Ascending aorta (tissue), 2 donors: ENCODE data around the gene RGS8. TPM values are rescaled to one million over a fixed set of nuclear protein-coding genes. Genes with fewer than 3 reads are reported as not detected.

Experiments
- DNase-seq, 2 donors: peaks; one replicate each; pipeline ENCODE4 v3.0.0-alpha.2; 2019; ENCODE audit warnings: low spot score in 2 of 2
- H3K27ac ChIP-seq, 2 donors: fragments of 200-600 bp; sonication (generic); one replicate each; pipeline ENCODE4 v1.5.1; 2016 to 2017; ENCODE audit warnings: mild to moderate bottlenecking in 1 of 2
- H3K27me3 ChIP-seq: fragments of 200-600 bp; sonication (generic); one replicate; pipeline ENCODE4 v1.5.1; 2017
- H3K36me3 ChIP-seq, 2 donors: fragments of 200-600 bp; sonication (generic); one replicate each; pipeline ENCODE4 v1.5.1; 2016
- H3K4me1 ChIP-seq, 2 donors: fragments of 200-600 bp; sonication (generic); one replicate each; pipeline ENCODE4 v1.5.1; 2016 to 2017; ENCODE audit warnings: mild to moderate bottlenecking in 1 of 2
- H3K4me3 ChIP-seq, 2 donors: fragments of 200-600 bp; sonication (generic); one replicate each; pipeline ENCODE4 v1.5.1; 2016 to 2017; ENCODE audit warnings: mild to moderate bottlenecking in 1 of 2
- H3K9me3 ChIP-seq, 2 donors: fragments of 200-600 bp; sonication (generic); one replicate each; pipeline ENCODE4 v1.5.1; 2016
- intact Hi-C: fragments of 100-400 bp; cut with DNase I; formaldehyde crosslinking; loops from one replicate; pipeline ENCODE4 v1.15.1; 2023
- total RNA-seq: library from RNA; depleted of rRNA; stranded (reverse); fragments of >200 nt; gene quantifications from one replicate; pipeline ENCODE4 v1.1.0, GENCODE V29; 2016
- TF ChIP-seq, protein P1 (sequence below), 3 experiments: fragments of 200-600 bp in 2 of 3; fragments of 450-650 bp in 1 of 3; sonication (generic) in 2 of 3; IDR thresholded peaks; one replicate each; pipeline ENCODE4 v1.5.1; 2016 to 2019; ENCODE audit warnings: antibody characterized with exemption in 3 of 3, mild to moderate bottlenecking in 1 of 3, moderate library complexity in 1 of 3

RGS8 gene
- total RNA-seq, 1 donor from 2014 or later = not detected

DNA sequence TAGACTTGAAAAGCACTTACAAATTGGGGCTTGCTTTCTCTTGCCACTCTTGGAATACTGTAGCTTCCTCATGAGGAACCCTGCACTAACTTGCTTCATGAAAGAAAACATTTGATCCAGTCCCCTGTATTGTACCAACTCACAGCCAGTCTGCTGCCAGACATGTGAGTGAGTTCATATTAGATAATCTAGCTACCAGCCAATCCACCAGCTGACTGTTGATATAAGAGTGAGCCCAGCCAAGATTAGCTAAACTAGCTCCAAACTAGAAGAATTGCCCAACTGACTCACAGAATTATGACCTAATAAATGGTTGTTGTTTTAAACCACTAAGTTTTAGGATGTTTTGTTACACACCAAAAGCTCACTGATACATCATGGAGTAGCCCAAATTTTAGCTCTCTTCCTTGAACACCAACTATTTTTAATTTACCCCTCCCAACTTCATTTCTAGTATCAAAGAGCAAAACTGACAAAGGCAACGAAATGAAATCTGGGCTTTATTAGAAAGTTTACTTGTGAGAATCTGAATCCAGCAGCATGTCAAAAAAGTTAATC lies 6.6 kb upstream of the RGS8 start:
- no peaks in the 10 kb centered on the region for H3K27me3 ChIP-seq
- no peak overlapping the region for H3K4me3 ChIP-seq
- TF ChIP-seq, protein P1, sequence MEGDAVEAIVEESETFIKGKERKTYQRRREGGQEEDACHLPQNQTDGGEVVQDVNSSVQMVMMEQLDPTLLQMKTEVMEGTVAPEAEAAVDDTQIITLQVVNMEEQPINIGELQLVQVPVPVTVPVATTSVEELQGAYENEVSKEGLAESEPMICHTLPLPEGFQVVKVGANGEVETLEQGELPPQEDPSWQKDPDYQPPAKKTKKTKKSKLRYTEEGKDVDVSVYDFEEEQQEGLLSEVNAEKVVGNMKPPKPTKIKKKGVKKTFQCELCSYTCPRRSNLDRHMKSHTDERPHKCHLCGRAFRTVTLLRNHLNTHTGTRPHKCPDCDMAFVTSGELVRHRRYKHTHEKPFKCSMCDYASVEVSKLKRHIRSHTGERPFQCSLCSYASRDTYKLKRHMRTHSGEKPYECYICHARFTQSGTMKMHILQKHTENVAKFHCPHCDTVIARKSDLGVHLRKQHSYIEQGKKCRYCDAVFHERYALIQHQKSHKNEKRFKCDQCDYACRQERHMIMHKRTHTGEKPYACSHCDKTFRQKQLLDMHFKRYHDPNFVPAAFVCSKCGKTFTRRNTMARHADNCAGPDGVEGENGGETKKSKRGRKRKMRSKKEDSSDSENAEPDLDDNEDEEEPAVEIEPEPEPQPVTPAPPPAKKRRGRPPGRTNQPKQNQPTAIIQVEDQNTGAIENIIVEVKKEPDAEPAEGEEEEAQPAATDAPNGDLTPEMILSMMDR (IDR thresholded peaks at IDR 0.05) = no peak
- H3K27ac ChIP-seq = no peak overlapping the region
- H3K9me3 ChIP-seq = no peaks in the 10 kb centered on the region
- peaks cover 0 to 3% of the 10 kb centered on the region in 2 donors for H3K4me1 ChIP-seq
- H3K36me3 ChIP-seq = no peaks in the 10 kb centered on the region
- no peak for DNase-seq
- intact Hi-C loops = no loop called here

DNA sequence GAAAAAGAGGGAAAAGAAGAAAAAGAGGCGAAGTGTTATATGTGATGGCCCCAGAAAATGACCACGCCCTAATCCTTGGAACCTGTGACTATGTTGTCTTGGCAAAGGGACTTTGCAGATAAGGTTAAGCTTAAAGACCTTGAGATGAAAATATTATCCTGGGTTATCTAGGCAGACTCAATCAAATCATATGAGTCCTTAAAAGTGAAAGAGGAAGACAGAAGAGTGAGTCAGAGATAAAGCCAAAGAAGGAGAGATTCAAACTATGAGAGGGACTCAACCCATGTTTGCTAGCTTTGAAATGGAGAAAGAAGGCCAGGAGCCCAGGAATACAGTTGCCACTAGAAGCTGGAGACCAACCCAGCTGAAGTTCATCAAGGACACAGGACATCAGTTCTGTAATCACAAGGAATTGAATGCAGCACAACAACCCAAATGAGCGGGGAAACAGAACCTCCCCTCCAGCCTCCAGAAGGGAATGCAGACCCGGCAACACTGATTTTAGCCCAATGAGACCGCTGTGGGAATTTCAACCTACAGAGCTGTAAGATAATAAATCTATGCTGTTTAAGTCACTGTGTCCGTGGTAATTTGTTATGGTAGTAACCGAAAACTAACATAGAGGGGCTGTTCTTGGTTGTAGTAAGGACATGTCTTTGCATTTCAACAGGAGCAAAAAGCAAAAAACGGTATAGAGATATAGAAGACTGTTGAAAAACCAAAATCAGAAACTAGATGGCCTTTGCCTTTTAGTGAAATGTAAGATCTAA lies 4.2 kb upstream of the RGS8 start:
- no peaks in the 10 kb centered on the region for H3K36me3 ChIP-seq
- no peaks in the 10 kb centered on the region for H3K9me3 ChIP-seq
- no peak overlapping the region for H3K4me3 ChIP-seq
- H3K27me3 ChIP-seq = no peaks in the 10 kb centered on the region
- DNase-seq = no peak
- H3K27ac ChIP-seq = no peak overlapping the region
- H3K4me1 ChIP-seq = no peaks in the 10 kb centered on the region
- TF ChIP-seq, protein P1 (IDR thresholded peaks at IDR 0.05) = no peak
- intact Hi-C loops = no loop called here

DNA sequence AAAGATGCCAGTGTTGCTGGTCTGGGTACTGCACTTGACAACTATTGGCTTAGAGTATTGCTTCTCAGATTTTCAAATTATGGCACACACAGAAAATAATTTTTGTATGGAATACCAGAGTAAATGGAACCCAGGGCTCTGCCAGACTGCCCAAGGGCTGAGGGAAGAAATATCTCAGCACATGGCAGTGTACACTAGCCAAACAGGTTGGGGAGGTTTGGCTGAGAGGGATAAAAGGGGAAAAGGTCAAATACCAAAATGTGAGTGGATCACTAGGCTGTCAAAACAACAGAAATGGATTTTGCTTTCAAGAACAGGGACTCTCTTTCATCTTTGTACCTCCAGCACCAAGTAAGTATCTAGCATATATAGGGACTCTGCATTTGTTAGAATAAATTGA lies 3.0 kb upstream of the RGS8 start:
- Histone ChIP-seq H3K27ac (no peak overlapping the region), H3K4me3 (no peak overlapping the region), H3K36me3 (no peaks in the 10 kb centered on the region), H3K27me3 (no peaks in the 10 kb centered on the region), H3K9me3 (no peaks in the 10 kb centered on the region), H3K4me1 (no peaks in the 10 kb centered on the region)
- TF ChIP-seq, protein P1 (IDR thresholded peaks at IDR 0.05) = no peak
- no peak for DNase-seq
- intact Hi-C loops = no loop called here

DNA sequence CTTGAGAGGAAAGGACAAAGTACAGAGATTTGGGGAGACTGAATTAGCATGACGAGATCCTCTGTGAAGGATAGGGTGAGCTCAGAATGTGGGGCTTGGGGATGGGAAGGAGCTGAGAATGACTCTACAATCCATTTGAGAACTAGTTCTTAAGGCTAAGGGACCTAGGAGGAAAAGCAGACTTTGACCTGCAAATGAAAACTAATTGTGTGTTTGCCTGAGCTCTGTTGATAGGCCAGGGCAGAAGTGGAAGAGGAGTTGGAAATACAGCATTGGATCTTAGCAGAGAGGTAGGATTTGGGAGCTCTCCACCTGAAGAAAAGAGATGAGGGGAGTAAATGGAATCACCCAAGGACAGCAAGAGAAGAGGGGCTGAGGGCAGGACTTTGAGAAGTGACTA lies 2.1 kb upstream of the RGS8 start:
- Histone ChIP-seq H3K27ac (no peak overlapping the region), H3K4me1 (no peaks in the 10 kb centered on the region), H3K4me3 (no peak overlapping the region), H3K27me3 (no peaks in the 10 kb centered on the region), H3K36me3 (no peaks in the 10 kb centered on the region), H3K9me3 (no peaks in the 10 kb centered on the region)
- intact Hi-C loops = no loop called here
- DNase-seq = no peak
- TF ChIP-seq, protein P1 (IDR thresholded peaks at IDR 0.05) = no peak

DNA sequence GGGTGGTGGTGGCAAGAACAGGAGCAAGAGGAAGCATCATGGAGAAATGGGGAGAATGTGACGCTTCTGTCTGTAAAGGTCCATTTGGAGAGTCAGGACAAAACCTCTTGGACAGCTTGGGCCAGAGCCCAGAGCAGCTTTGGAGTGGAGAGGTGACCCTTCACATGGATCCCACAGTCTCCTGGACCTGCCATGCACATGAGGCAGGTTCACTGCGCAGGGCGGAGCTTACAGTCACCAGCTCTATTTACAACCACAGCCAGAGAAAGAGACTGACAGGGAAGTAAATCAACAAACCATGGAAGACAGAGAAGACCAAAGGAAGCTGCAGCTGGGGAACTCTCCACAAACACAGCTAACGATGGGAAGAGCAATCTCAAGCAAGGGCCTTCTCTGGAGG lies 828 bp upstream of the RGS8 start:
- H3K36me3 ChIP-seq = no peaks in the 10 kb centered on the region
- no peak overlapping the region for H3K4me3 ChIP-seq
- H3K9me3 ChIP-seq = no peaks in the 10 kb centered on the region
- no peak overlapping the region for H3K27ac ChIP-seq
- H3K27me3 ChIP-seq = no peaks in the 10 kb centered on the region
- intact Hi-C loops = no loop called here
- TF ChIP-seq, protein P1 (IDR thresholded peaks at IDR 0.05) = no peak
- no peak for DNase-seq
- H3K4me1 ChIP-seq = no peaks in the 10 kb centered on the region
